Fibroblast of pulmonary artery (primary cell): Measurements from ENCODE around the gene FTO.

Experiments
- DNase-seq: peaks from one replicate; pipeline ENCODE4 v3.0.0-alpha.2; 2010; ENCODE audit warnings: low read depth
- H3K4me3 ChIP-seq: replicated peaks from 2 replicates; pipeline ENCODE4 v1.5.1; 2011; ENCODE audit warnings: low read depth, mild to moderate bottlenecking, control low read depth, low read length, moderate library complexity
- CTCF ChIP-seq: IDR thresholded peaks from 2 replicates; pipeline ENCODE4 v1.5.1; 2011; ENCODE audit warnings: mild to moderate bottlenecking, control low read depth, low read length, inconsistent platforms; ENCODE audit errors: missing control alignments

The FTO gene

GRCh38 chr16:54123766-54124165 lies 419.8 kb downstream of the FTO start:
- H3K4me3 ChIP-seq, result no peak overlapping the region
- no peak for DNase-seq
- no peak for TF ChIP-seq CTCF

- no peak for TF ChIP-seq CTCF
- no peak for DNase-seq
- H3K4me3 ChIP-seq, result no peak overlapping the region
These were observed 422.0 kb downstream of the FTO start for GRCh38 chr16:54125751-54126655.

- no peak overlapping the region for H3K4me3 ChIP-seq
- TF ChIP-seq CTCF, result no peak
- no peak for DNase-seq
These were observed 423.0 kb downstream of the FTO start for GRCh38 chr16:54126907-54127306.

- TF ChIP-seq CTCF, result no peak
- peak; percentile 17 for DNase-seq
- no peak overlapping the region for H3K4me3 ChIP-seq
These were observed 424.8 kb downstream of the FTO start for GRCh38 chr16:54128629-54129234.

GRCh38 chr16:54129810-54130209 lies 425.9 kb downstream of the FTO start:
- no peak for TF ChIP-seq CTCF
- DNase-seq, result no peak
- H3K4me3 ChIP-seq, result no peak overlapping the region

- peak; percentile 77 for DNase-seq
- H3K4me3 ChIP-seq, result no peak overlapping the region
These were observed 431.7 kb downstream of the FTO start for GRCh38 chr16:54135361-54136275.

More at GRCh38 chr16:54135361-54136275, 431.7 kb downstream of the FTO start:
- no peak for TF ChIP-seq CTCF
